Measurements from ENCODE around the gene CNTN4. TPM values are rescaled to one million over a fixed set of nuclear protein-coding genes. Genes with fewer than 3 reads are reported as not detected.

The CNTN4 gene
- total RNA-seq, 2 experiments from 2014 or later, result not detected

- H3K27ac Mint-ChIP-seq, result no peak overlapping the region
- CTCF ChIA-PET, result no interaction called here
- no peak overlapping the region for H3K4me3 Mint-ChIP-seq
- no peaks in the 10 kb centered on the region for H3K9me3 Mint-ChIP-seq
- DNase-seq, result no peak
- intact Hi-C loops (cut with micrococcal nuclease), result no loop called here
- no peaks in the 10 kb centered on the region for H3K4me1 Mint-ChIP-seq (ENCODE audit: low read depth)
- POLR2A ChIA-PET, result no interaction called here
- no peaks in the 10 kb centered on the region for H3K36me3 Mint-ChIP-seq (ENCODE audit: low read depth)
- no peak for TF ChIP-seq CTCF (IDR thresholded peaks at IDR 0.05)
- ATAC-seq, result no peak
- H3K27me3 Mint-ChIP-seq, result peaks cover 9% of the 10 kb centered on the region
Observed at GRCh38 chr3:2976796-2977195, 878.1 kb downstream of the CNTN4 start.

- Mint-ChIP-seq H3K4me1 (ENCODE audit: low read depth) (no peaks in the 10 kb centered on the region), H3K4me3 (no peak overlapping the region), H3K36me3 (ENCODE audit: low read depth) (no peaks in the 10 kb centered on the region), H3K27me3 (peaks cover 1% of the 10 kb centered on the region), H3K27ac (no peak overlapping the region), H3K9me3 (no peaks in the 10 kb centered on the region)
- ChIA-PET CTCF (no interaction called here), POLR2A (no interaction called here)
- intact Hi-C loops (cut with micrococcal nuclease), result no loop called here
- ATAC-seq, result no peak
- no peak for TF ChIP-seq CTCF (IDR thresholded peaks at IDR 0.05)
- DNase-seq, result no peak
Observed at GRCh38 chr3:2978977-2979732, 880.5 kb downstream of the CNTN4 start.

GRCh38 chr3:2984005-2984830, 885.6 kb downstream of the CNTN4 start:
- DNase-seq (no peak), ATAC-seq (no peak)
- ChIA-PET CTCF (no interaction called here), POLR2A (interaction anchor here (0.7 kb wide), 1 partner anchor 14 kb away, joined by 4 read pairs; no protein-coding TSS in a partner anchor)
- Mint-ChIP-seq H3K27ac (no peak overlapping the region), H3K4me3 (no peak overlapping the region), H3K4me1 (ENCODE audit: low read depth) (no peaks in the 10 kb centered on the region), H3K9me3 (no peaks in the 10 kb centered on the region), H3K27me3 (peaks cover 1% of the 10 kb centered on the region), H3K36me3 (ENCODE audit: low read depth) (no peaks in the 10 kb centered on the region)
- no peak for TF ChIP-seq CTCF (IDR thresholded peaks at IDR 0.05)
- intact Hi-C loops (cut with micrococcal nuclease), result no loop called here

- DNase-seq, result no peak
- Mint-ChIP-seq H3K4me1 (ENCODE audit: low read depth) (no peaks in the 10 kb centered on the region), H3K9me3 (no peaks in the 10 kb centered on the region), H3K36me3 (ENCODE audit: low read depth) (no peaks in the 10 kb centered on the region), H3K27ac (no peak overlapping the region), H3K27me3 (peaks cover 1% of the 10 kb centered on the region), H3K4me3 (no peak overlapping the region)
- no peak for ATAC-seq
- ChIA-PET CTCF (no interaction called here), POLR2A (interaction anchor here (0.7 kb wide), 1 partner anchor 15 kb away, joined by 4 read pairs; no protein-coding TSS in a partner anchor)
- TF ChIP-seq CTCF (IDR thresholded peaks at IDR 0.05), result no peak
- intact Hi-C loops (cut with micrococcal nuclease), result no loop called here
Observed at GRCh38 chr3:2984831-2985220, 886.2 kb downstream of the CNTN4 start.

- ChIA-PET CTCF (no interaction called here), POLR2A (no interaction called here)
- Mint-ChIP-seq H3K36me3 (ENCODE audit: low read depth) (no peaks in the 10 kb centered on the region), H3K27me3 (peaks cover 1% of the 10 kb centered on the region), H3K27ac (no peak overlapping the region), H3K4me3 (no peak overlapping the region), H3K4me1 (ENCODE audit: low read depth) (no peaks in the 10 kb centered on the region), H3K9me3 (no peaks in the 10 kb centered on the region)
- ATAC-seq (no peak), DNase-seq (no peak)
- intact Hi-C loops (cut with micrococcal nuclease), result no loop called here
- TF ChIP-seq CTCF (IDR thresholded peaks at IDR 0.05), result no peak
Observed at GRCh38 chr3:2985479-2985878, 886.8 kb downstream of the CNTN4 start.
